HepG2 (cell line): ENCODE measurements around the gene ZFYVE27. TPM values are rescaled to one million over a fixed set of nuclear protein-coding genes. Genes with fewer than 3 reads are reported as not detected.

Experiments used
- ATAC-seq: fragments of 200-7000 bp; cut with Tn5 transposase; 3 replicates; pipeline ENCODE4 v1.9.1; 2020; ENCODE audit warnings: mild to moderate bottlenecking, moderate library complexity
- BruUV-seq: library from RNA; stranded (reverse); fragments of 400-500 nt; replicated peaks from 2 replicates; lab custom pipeline; 2021; lab: Mats Ljungman, UMichigan
- CTCF ChIA-PET: fragments of 300-600 bp; formaldehyde crosslinking; extraction: SDS; loops from one replicate; lab custom pipeline; 2021; ENCODE audit warnings: low total read pairs, inconsistent platforms, low intra/inter-chr PET ratio; lab: Yijun Ruan, JAX
- POLR2A ChIA-PET: fragments of 350-600 bp; sonication (Branson Sonifier 250); formaldehyde crosslinking; loops from one replicate; lab custom pipeline; 2020; ENCODE audit warnings: antibody characterized with exemption, inconsistent platforms; lab: Yijun Ruan, JAX
- DNase-seq: peaks from one replicate; pipeline ENCODE4 v3.0.0-alpha.2; 2015; ENCODE audit warnings: low spot score
- FAIRE-seq: peaks from 3 replicates; lab custom pipeline; 2011; peaks lifted over from hg19 to GRCh38; lab: Jason Lieb, UNC
- H2AFZ ChIP-seq: one replicate; pipeline ENCODE4 v1.6.1; 2011; ENCODE audit warnings: low read length, inconsistent platforms
- H3K27ac ChIP-seq: fragments of 300-600 bp; 3 replicates; pipeline ENCODE4 v1.8.0; 2011; ENCODE audit warnings: mixed run types, mild to moderate bottlenecking, mixed read lengths, low read length, inconsistent platforms; ENCODE audit not compliant: insufficient read depth; ENCODE audit errors: extremely low read length
- H3K27me3 ChIP-seq, 2 experiments: fragments of 200-600 bp in 1 of 2; 2 replicates in 1 of 2; 3 replicates in 1 of 2; pipeline versions ENCODE4 v1.6.0 to v1.8.0; 2011; ENCODE audit warnings: low read length in 2 of 2, mild to moderate bottlenecking in 2 of 2, moderate library complexity in 2 of 2, inconsistent platforms in 1 of 2; ENCODE audit not compliant: insufficient read depth in 2 of 2, control insufficient read depth in 1 of 2
- H3K36me3 ChIP-seq, 2 experiments: fragments of 200-600 bp in 1 of 2; replicated peaks in 1 of 2; 2 replicates in 1 of 2; 3 replicates in 1 of 2; pipeline versions ENCODE4 v1.5.1 to v1.8.0; 2011; ENCODE audit warnings: low read length in 2 of 2, inconsistent platforms in 1 of 2; ENCODE audit not compliant: insufficient read depth in 2 of 2, control insufficient read depth in 1 of 2
- H3K4me1 ChIP-seq: 2 replicates; pipeline ENCODE4 v1.5.1; 2012; ENCODE audit warnings: low read length, inconsistent platforms; ENCODE audit not compliant: insufficient read depth
- H3K4me2 ChIP-seq: 2 replicates; pipeline ENCODE4 v1.6.0; 2011; ENCODE audit warnings: low read depth, low read length, inconsistent platforms
- H3K4me3 ChIP-seq, 3 experiments: fragments of 200-600 bp in 1 of 3; sonication (generic), shearing (Covaris generic) in 1 of 3; replicated peaks in 1 of 3; 2 replicates each; pipeline ENCODE4 v1.5.1; 2011 to 2016; ENCODE audit warnings: low read length in 3 of 3, inconsistent platforms in 2 of 3, low read depth in 2 of 3, mild to moderate bottlenecking in 2 of 3, control low read depth in 1 of 3, mixed read lengths in 1 of 3; ENCODE audit not compliant: insufficient read depth in 1 of 3
- H3K79me2 ChIP-seq: one replicate; pipeline ENCODE4 v1.6.1; 2011; ENCODE audit warnings: low read length, inconsistent platforms; ENCODE audit not compliant: insufficient read depth
- H3K9ac ChIP-seq: 2 replicates; pipeline ENCODE4 v1.6.0; 2011; ENCODE audit warnings: mild to moderate bottlenecking, low read depth, low read length, inconsistent platforms; ENCODE audit not compliant: insufficient read depth
- H3K9me3 ChIP-seq: 2 replicates; pipeline ENCODE4 v1.5.1; 2012; ENCODE audit warnings: mild to moderate bottlenecking, low read length
- H4K20me1 ChIP-seq: 2 replicates; pipeline ENCODE4 v1.6.0; 2011; ENCODE audit warnings: inconsistent platforms, mild to moderate bottlenecking, low read length, moderate library complexity; ENCODE audit not compliant: insufficient read depth
- ARNT2 ChIP-seq: sonication (generic); formaldehyde crosslinking; IDR thresholded peaks from 2 replicates; pipeline ENCODE4 v1.8.0; 2022; ENCODE audit warnings: mild to moderate bottlenecking, low read depth, missing genetic modification reagents, moderate library complexity
- HDAC6 ChIP-seq: fragments of 200-600 bp; sonication (generic); IDR thresholded peaks from 2 replicates; pipeline ENCODE4 v1.7.0; 2017; ENCODE audit warnings: mild to moderate bottlenecking, antibody characterized with exemption, low read length, low read depth
- NCOA2 ChIP-seq: sonication (generic); formaldehyde crosslinking; IDR thresholded peaks from 2 replicates; pipeline ENCODE4 v1.8.0; 2022; ENCODE audit warnings: inconsistent platforms
- RBAK ChIP-seq: sonication (generic); formaldehyde crosslinking; IDR thresholded peaks from 2 replicates; pipeline ENCODE4 v1.5.1; 2020; ENCODE audit warnings: mild to moderate bottlenecking, missing genetic modification reagents
- SMAD1 ChIP-seq: sonication (generic); formaldehyde crosslinking; IDR thresholded peaks from 2 replicates; pipeline ENCODE4 v1.4.0; 2020; ENCODE audit warnings: missing genetic modification reagents, low read depth, mild to moderate bottlenecking, borderline replicate concordance
- ZNF572 ChIP-seq: sonication (generic); formaldehyde crosslinking; IDR thresholded peaks from 2 replicates; pipeline ENCODE4 v1.5.1; 2020; ENCODE audit warnings: mild to moderate bottlenecking, missing genetic modification reagents
- ZNF616 ChIP-seq: sonication (generic); formaldehyde crosslinking; IDR thresholded peaks from 2 replicates; pipeline ENCODE4 v1.5.0; 2020; ENCODE audit warnings: low read depth, mild to moderate bottlenecking, missing genetic modification reagents
- WGBS: methylation state at CpG from one replicate; pipeline ENCODE4 v1.1.6; 2017; ENCODE audit warnings: low lambda C conversion rate; 5-methylcytosine and 5-hydroxymethylcytosine counted together
- in situ Hi-C: cut with HindIII; loops from 2 replicates; pipeline ENCODE4 v1.10.0; 2017; ENCODE audit warnings: low pct_unique_long_range_greater_than_20kb; ENCODE audit not compliant: extremely low pct_ligation_motif_present
- intact Hi-C: fragments of 100-400 bp; cut with micrococcal nuclease; formaldehyde crosslinking; loops from one replicate; pipeline ENCODE4 v1.10.0; 2022; ENCODE audit not compliant: unreplicated experiment
- polyA plus RNA-seq, 8 experiments: library from polyadenylated mRNA; depleted of rRNA in 3 of 8; stranded (reverse) in 7 of 8; unstranded in 1 of 8; fragments of >200 nt; fragmentation: Illumina TruSeq in 4 of 8; extraction: Trizol in 4 of 8; gene quantifications; 2 replicates each; pipeline versions ENCODE4 v1.2.1 to v1.2.3, GENCODE V29; 2011 to 2016; ENCODE audit warnings: low read depth in 4 of 8, missing spikeins in 1 of 8, mixed read lengths in 1 of 8; ENCODE audit not compliant: insufficient read depth in 1 of 8
- total RNA-seq, 5 experiments: library from RNA; depleted of rRNA; stranded (reverse); fragments of >200 nt; fragmentation: Illumina TruSeq; extraction: Trizol; gene quantifications; 2 replicates each; pipeline ENCODE4 v1.2.3, GENCODE V29; 2016; ENCODE audit warnings: low read depth in 1 of 5
- TF ChIP-seq, protein P1 (sequence below): sonication (generic); formaldehyde crosslinking; IDR thresholded peaks from 2 replicates; pipeline ENCODE4 v1.4.0; 2020; ENCODE audit warnings: missing genetic modification reagents
- TF ChIP-seq, protein P2 (sequence below): sonication (generic); formaldehyde crosslinking; IDR thresholded peaks from 2 replicates; pipeline ENCODE4 v1.5.0; 2020; ENCODE audit warnings: mild to moderate bottlenecking, missing genetic modification reagents, borderline replicate concordance

The ZFYVE27 gene
- total and polyA plus RNA-seq, 2 of the 13 experiments (the other 11 are each of a cell fraction or from before 2014, with no cell fraction given): 19.7 to 20.5 TPM

DNA sequence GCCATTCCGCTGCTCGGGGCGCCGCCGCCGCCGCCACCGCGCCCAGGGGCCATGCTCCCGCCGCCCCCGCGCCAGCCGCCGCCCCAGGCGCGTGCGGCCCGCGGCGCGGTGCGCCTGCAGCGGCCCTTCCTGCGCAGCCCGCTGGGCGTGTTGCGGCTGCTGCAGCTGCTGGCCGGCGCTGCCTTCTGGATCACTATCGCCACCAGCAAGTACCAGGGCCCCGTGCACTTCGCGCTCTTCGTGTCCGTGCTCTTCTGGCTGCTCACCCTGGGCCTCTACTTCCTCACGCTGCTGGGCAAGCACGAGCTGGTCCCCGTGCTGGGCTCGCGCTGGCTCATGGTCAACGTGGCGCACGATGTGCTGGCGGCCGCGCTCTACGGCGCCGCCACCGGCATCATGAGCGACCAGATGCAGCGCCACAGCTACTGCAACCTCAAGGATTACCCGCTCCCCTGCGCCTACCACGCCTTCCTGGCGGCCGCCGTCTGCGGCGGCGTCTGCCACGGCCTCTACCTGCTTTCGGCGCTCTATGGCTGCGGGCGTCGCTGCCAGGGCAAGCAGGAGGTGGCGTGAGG is 23.0 kb upstream of the ZFYVE27 start:
- Histone ChIP-seq H3K79me2 (no peaks in the 10 kb centered on the region), H3K9ac (no peak overlapping the region), H3K4me2 (no peak overlapping the region), H2AFZ (no peak overlapping the region), H3K4me3 (no peak overlapping the region), H4K20me1 (no peaks in the 10 kb centered on the region), H3K36me3 (no peaks in the 10 kb centered on the region), H3K27ac (no peak overlapping the region), H3K27me3 (peaks cover 0 to 10% of the 10 kb centered on the region in 2 experiments; a peak in 2 of 5 replicates), H3K4me1 (peaks cover 26% of the 10 kb centered on the region), H3K9me3 (no peaks in the 10 kb centered on the region)
- BruUV-seq: no TSS peak
- FAIRE-seq: no peak
- ChIA-PET CTCF (no interaction called here), POLR2A (no interaction called here)
- ATAC-seq: no peak
- intact Hi-C loops: no loop called here
- TF ChIP-seq SMAD1 (CRISPR knock-in tag) (no peak), ZNF616 (no peak), HDAC6 (no peak)
- WGBS: 84% methylated on average over 26 of the region's 69 CpGs
- in situ Hi-C loops: no loop called here
- no peak for DNase-seq

DNA sequence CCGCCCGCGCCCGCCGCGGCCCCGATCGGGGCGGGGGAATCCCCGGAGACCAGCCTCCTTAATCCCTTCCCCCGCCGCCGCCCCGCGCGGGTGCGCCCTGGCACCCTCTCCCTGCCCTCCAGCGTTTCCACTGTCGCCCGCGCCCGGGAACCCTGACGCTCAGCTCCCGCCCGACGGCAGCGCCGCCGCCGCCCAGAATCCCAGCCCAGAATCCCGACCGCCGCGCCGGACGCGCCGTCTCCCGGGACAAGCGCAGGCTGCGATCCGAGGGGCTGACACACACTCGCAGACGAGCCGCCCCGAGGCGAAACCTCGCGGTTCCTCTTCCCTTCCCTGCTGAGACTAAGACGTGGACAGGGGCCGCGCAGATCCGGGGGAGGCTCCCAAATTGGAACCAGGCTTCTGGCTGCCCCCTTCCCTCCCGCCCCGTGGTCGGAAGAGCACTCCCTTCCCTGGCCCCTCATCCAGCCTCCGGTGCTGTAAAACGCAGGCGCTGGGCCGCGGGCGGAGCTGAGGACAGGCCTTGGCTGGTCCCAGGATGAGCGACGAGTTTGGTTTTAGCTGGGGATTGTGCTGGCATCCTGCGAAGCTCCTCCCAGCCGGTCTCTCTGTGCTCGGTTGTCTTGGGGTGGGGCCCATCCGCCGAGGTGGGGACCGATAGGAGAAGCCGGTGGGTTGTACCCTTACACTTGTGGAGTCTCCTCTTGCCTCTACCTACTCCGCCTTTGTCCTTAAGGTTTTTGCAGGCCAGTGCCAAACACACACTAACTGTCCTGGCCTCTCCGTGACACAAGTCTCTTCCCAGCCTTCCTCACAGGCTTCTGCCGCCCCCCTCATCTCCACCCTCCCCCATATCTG is 22.3 kb upstream of the ZFYVE27 start:
- in situ Hi-C loops (no loop called here), intact Hi-C loops (no loop called here)
- Histone ChIP-seq H3K9me3 (no peaks in the 10 kb centered on the region), H3K79me2 (no peaks in the 10 kb centered on the region), H3K4me1 (peaks cover 27% of the 10 kb centered on the region), H4K20me1 (no peaks in the 10 kb centered on the region), H2AFZ (no peak overlapping the region), H3K27ac (no peak overlapping the region), H3K9ac (no peak overlapping the region), H3K4me3 (no peak overlapping the region), H3K4me2 (no peak overlapping the region), H3K36me3 (no peaks in the 10 kb centered on the region), H3K27me3 (peaks cover 0 to 10% of the 10 kb centered on the region in 2 experiments; a peak in 2 of 5 replicates)
- ChIA-PET CTCF (no interaction called here), POLR2A (no interaction called here)
- no peak for DNase-seq
- 82% methylated on average over 46 of the region's 74 CpGs for WGBS
- no TSS peak for BruUV-seq
- no peak for ATAC-seq
- no peak for FAIRE-seq
- no peak for TF ChIP-seq NCOA2 (CRISPR knock-in tag)
- no peak for TF ChIP-seq ARNT2 (CRISPR knock-in tag)
- no peak for TF ChIP-seq ZNF572 (CRISPR knock-in tag)
- no peak for TF ChIP-seq RBAK
- TF ChIP-seq, protein P1, sequence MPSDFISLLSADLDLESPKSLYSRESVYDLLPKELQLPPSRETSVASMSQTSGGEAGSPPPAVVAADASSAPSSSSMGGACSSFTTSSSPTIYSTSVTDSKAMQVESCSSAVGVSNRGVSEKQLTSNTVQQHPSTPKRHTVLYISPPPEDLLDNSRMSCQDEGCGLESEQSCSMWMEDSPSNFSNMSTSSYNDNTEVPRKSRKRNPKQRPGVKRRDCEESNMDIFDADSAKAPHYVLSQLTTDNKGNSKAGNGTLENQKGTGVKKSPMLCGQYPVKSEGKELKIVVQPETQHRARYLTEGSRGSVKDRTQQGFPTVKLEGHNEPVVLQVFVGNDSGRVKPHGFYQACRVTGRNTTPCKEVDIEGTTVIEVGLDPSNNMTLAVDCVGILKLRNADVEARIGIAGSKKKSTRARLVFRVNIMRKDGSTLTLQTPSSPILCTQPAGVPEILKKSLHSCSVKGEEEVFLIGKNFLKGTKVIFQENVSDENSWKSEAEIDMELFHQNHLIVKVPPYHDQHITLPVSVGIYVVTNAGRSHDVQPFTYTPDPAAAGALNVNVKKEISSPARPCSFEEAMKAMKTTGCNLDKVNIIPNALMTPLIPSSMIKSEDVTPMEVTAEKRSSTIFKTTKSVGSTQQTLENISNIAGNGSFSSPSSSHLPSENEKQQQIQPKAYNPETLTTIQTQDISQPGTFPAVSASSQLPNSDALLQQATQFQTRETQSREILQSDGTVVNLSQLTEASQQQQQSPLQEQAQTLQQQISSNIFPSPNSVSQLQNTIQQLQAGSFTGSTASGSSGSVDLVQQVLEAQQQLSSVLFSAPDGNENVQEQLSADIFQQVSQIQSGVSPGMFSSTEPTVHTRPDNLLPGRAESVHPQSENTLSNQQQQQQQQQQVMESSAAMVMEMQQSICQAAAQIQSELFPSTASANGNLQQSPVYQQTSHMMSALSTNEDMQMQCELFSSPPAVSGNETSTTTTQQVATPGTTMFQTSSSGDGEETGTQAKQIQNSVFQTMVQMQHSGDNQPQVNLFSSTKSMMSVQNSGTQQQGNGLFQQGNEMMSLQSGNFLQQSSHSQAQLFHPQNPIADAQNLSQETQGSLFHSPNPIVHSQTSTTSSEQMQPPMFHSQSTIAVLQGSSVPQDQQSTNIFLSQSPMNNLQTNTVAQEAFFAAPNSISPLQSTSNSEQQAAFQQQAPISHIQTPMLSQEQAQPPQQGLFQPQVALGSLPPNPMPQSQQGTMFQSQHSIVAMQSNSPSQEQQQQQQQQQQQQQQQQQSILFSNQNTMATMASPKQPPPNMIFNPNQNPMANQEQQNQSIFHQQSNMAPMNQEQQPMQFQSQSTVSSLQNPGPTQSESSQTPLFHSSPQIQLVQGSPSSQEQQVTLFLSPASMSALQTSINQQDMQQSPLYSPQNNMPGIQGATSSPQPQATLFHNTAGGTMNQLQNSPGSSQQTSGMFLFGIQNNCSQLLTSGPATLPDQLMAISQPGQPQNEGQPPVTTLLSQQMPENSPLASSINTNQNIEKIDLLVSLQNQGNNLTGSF (CRISPR knock-in tag): no peak
- TF ChIP-seq, protein P2, sequence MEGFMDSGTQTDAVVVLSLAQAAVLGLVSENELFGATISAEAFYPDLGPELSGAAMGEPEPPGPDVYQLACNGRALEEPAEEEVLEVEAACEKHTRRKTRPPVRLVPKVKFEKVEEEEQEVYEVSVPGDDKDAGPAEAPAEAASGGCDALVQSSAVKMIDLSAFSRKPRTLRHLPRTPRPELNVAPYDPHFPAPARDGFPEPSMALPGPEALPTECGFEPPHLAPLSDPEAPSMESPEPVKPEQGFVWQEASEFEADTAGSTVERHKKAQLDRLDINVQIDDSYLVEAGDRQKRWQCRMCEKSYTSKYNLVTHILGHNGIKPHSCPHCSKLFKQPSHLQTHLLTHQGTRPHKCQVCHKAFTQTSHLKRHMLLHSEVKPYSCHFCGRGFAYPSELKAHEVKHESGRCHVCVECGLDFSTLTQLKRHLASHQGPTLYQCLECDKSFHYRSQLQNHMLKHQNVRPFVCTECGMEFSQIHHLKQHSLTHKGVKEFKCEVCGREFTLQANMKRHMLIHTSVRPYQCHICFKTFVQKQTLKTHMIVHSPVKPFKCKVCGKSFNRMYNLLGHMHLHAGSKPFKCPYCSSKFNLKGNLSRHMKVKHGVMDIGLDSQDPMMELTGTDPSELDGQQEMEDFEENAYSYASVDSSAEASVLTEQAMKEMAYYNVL (CRISPR knock-in tag): no peak
